ENCODE results near the gene NOX1.
A peak's percentile ranks its signal among the peaks of the same experiment; 100 is the strongest.

NOX1 gene

GRCh38 chrX:100874325-100874724 lies at the start of gene NOX1:
NOX1 (minus strand) TSS chrX:100874359; CDS start chrX:100874139, 220 bp downstream.
- no peak for DNase-seq (ENCODE audit: low read depth, low spot score)

- no peak for DNase-seq (ENCODE audit: low read depth, low spot score)
These were observed 41.4 kb upstream of the NOX1 start for GRCh38 chrX:100915562-100915961.

- DNase-seq (ENCODE audit: low read depth, low spot score), result no peak
These were observed 39.0 kb upstream of the NOX1 start for GRCh38 chrX:100913111-100913510.

GRCh38 chrX:100911731-100912130 lies 37.6 kb upstream of the NOX1 start:
- DNase-seq (ENCODE audit: low read depth, low spot score), result no peak

GRCh38 chrX:100905620-100906019 lies 31.5 kb upstream of the NOX1 start:
- DNase-seq (ENCODE audit: low read depth, low spot score), result no peak

GRCh38 chrX:100904433-100904832 lies 30.3 kb upstream of the NOX1 start:
- no peak for DNase-seq (ENCODE audit: low read depth, low spot score)

GRCh38 chrX:100895365-100896075 lies 21.4 kb upstream of the NOX1 start:
- DNase-seq (ENCODE audit: low read depth, low spot score), result no peak

- DNase-seq (ENCODE audit: low read depth, low spot score), result no peak
These were observed 9.5 kb upstream of the NOX1 start for GRCh38 chrX:100883654-100884053.

- no peak for DNase-seq (ENCODE audit: low read depth, low spot score)
These were observed 6.2 kb upstream of the NOX1 start for GRCh38 chrX:100880368-100880767.

- DNase-seq (ENCODE audit: low read depth, low spot score), result no peak
These were observed 2.3 kb downstream of the NOX1 start for GRCh38 chrX:100871594-100872560.

GRCh38 chrX:100870527-100870926 lies 3.6 kb downstream of the NOX1 start:
- DNase-seq (ENCODE audit: low read depth, low spot score), result no peak

- no peak for DNase-seq (ENCODE audit: low read depth, low spot score)
These were observed 5.9 kb downstream of the NOX1 start for GRCh38 chrX:100868273-100868672.

GRCh38 chrX:100864657-100865391 lies 9.3 kb downstream of the NOX1 start:
- DNase-seq (ENCODE audit: low read depth, low spot score), result peak; percentile 6

- DNase-seq (ENCODE audit: low read depth, low spot score), result no peak
These were observed 10.8 kb downstream of the NOX1 start for GRCh38 chrX:100863326-100863864.

- DNase-seq (ENCODE audit: low read depth, low spot score), result no peak
These were observed 21.3 kb downstream of the NOX1 start for GRCh38 chrX:100852810-100853209.

- DNase-seq (ENCODE audit: low read depth, low spot score), result no peak
These were observed 23.8 kb downstream of the NOX1 start for GRCh38 chrX:100850317-100850716.

GRCh38 chrX:100831219-100831946 lies 42.8 kb downstream of the NOX1 start:
- DNase-seq (ENCODE audit: low read depth, low spot score), result no peak

GRCh38 chrX:100830547-100830946 lies 43.6 kb downstream of the NOX1 start:
- DNase-seq (ENCODE audit: low read depth, low spot score), result no peak

GRCh38 chrX:100830143-100830542 lies 44.0 kb downstream of the NOX1 start:
- DNase-seq (ENCODE audit: low read depth, low spot score), result no peak

GRCh38 chrX:100829730-100830129 lies 44.4 kb downstream of the NOX1 start:
- no peak for DNase-seq (ENCODE audit: low read depth, low spot score)

All from smooth muscle cell of the brain vasculature (primary cell).